Prostate gland (tissue), 2 donors: ENCODE measurements around the gene TBC1D14.

Source experiments
- POLR2A ChIP-seq: fragments of 450-650 bp; IDR thresholded peaks from one replicate; pipeline ENCODE4 v1.6.1; 2016; ENCODE audit warnings: antibody characterized with exemption, mild to moderate bottlenecking
- TF ChIP-seq, protein P1 (sequence below), 4 experiments: fragments of 200-600 bp in 2 of 4; fragments of 450-650 bp in 2 of 4; sonication (generic) in 2 of 4; IDR thresholded peaks; 1 replicate in 3 of 4; 2 replicates in 1 of 4; pipeline ENCODE4 v1.5.1; 2016 to 2019; ENCODE audit warnings: antibody characterized with exemption in 4 of 4, mild to moderate bottlenecking in 2 of 4, moderate library complexity in 2 of 4

DNA sequence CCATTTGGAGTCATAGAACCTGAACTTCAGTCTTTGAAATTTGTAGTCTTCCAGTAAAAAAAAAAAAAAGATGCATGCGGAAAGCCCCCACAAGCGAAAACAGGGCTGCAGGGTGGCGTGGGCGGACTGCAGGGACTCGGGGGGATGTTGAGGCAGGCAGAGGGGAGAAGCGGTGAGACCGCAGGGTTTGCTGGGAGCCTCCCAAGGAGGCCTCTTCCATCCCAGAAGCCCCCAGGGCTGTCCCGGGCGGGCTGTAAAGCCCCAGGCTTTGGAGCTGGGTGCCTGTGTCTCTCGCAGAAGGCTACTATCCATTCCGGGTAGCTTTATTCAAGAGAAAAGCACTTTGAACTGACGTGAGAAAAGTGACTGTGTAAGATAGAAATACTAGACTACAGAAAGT lies 86.9 kb downstream of the TBC1D14 start:
- TF ChIP-seq, protein P1, sequence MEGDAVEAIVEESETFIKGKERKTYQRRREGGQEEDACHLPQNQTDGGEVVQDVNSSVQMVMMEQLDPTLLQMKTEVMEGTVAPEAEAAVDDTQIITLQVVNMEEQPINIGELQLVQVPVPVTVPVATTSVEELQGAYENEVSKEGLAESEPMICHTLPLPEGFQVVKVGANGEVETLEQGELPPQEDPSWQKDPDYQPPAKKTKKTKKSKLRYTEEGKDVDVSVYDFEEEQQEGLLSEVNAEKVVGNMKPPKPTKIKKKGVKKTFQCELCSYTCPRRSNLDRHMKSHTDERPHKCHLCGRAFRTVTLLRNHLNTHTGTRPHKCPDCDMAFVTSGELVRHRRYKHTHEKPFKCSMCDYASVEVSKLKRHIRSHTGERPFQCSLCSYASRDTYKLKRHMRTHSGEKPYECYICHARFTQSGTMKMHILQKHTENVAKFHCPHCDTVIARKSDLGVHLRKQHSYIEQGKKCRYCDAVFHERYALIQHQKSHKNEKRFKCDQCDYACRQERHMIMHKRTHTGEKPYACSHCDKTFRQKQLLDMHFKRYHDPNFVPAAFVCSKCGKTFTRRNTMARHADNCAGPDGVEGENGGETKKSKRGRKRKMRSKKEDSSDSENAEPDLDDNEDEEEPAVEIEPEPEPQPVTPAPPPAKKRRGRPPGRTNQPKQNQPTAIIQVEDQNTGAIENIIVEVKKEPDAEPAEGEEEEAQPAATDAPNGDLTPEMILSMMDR (IDR thresholded peaks at IDR 0.05) = no peak
- no peak for TF ChIP-seq POLR2A
